Testis (tissue), 3 donors: ENCODE measurements around the gene RALGPS2. TPM values are rescaled to one million over a fixed set of nuclear protein-coding genes. Genes with fewer than 3 reads are reported as not detected.
A peak's percentile ranks its signal among the peaks of the same experiment; 100 is the strongest.

Source experiments
- DNase-seq: peaks from one replicate; pipeline ENCODE4 v3.0.0-alpha.2; 2019
- H3K27ac ChIP-seq, 2 donors: fragments of 200-600 bp; sonication (generic); one replicate each; pipeline ENCODE4 v1.5.1; 2019
- H3K27me3 ChIP-seq: fragments of 200-600 bp; sonication (generic); one replicate; pipeline ENCODE4 v1.5.1; 2019
- H3K36me3 ChIP-seq: fragments of 200-600 bp; sonication (generic); one replicate; pipeline ENCODE4 v1.5.1; 2017; ENCODE audit warnings: low read depth; ENCODE audit errors: missing control alignments
- H3K4me1 ChIP-seq: fragments of 200-600 bp; sonication (generic); one replicate; pipeline ENCODE4 v1.5.1; 2019
- H3K4me3 ChIP-seq, 2 donors: fragments of 200-600 bp; sonication (generic); one replicate each; pipeline ENCODE4 v1.5.1; 2017 to 2019
- H3K9me3 ChIP-seq: fragments of 200-600 bp; sonication (generic); one replicate; pipeline ENCODE4 v1.5.1; 2017
- CTCF ChIP-seq, 3 experiments: fragments of 450-650 bp in 2 of 3; fragments of 200-600 bp in 1 of 3; sonication (generic) in 1 of 3; IDR thresholded peaks; one replicate each; pipeline ENCODE4 v1.5.1; 2016 to 2019; ENCODE audit warnings: antibody characterized with exemption in 3 of 3, mild to moderate bottlenecking in 2 of 3, moderate library complexity in 1 of 3
- POLR2A ChIP-seq: fragments of 450-650 bp; IDR thresholded peaks from one replicate; pipeline ENCODE4 v1.6.1; 2017; ENCODE audit warnings: antibody characterized with exemption, mild to moderate bottlenecking, moderate library complexity
- WGBS, 2 donors: methylation state at CpG; one replicate each; pipeline ENCODE4 v1.1.5; 2018; 5-methylcytosine and 5-hydroxymethylcytosine counted together
- intact Hi-C: fragments of 100-400 bp; cut with DNase I; formaldehyde crosslinking; loops from one replicate; pipeline ENCODE4 v1.15.1; 2023; ENCODE audit warnings: low total_unique reads
- polyA plus RNA-seq: library from polyadenylated mRNA; stranded (reverse); fragments of 350-450 nt; fragmentation: Illumina TruSeq; extraction: RNeasy Lipid Tissue Mini Kit (QIAGEN cat#74804); gene quantifications from one replicate; pipeline ENCODE4 v1.2.3, GENCODE V29; 2014; ENCODE audit warnings: low read depth, low replicate concordance; ENCODE audit not compliant: insufficient read depth
- total RNA-seq, 2 donors: library from RNA; depleted of rRNA; stranded (reverse); fragments of >200 nt; gene quantifications; one replicate each; pipeline ENCODE4 v1.2.3, GENCODE V29; 2016

RALGPS2 gene
- total and polyA plus RNA-seq, 3 donors from 2014 or later, result 56.3 to 224 (median 78.6) TPM

GRCh38 chr1:178716111-178716510 lies 8.9 kb upstream of the RALGPS2 start:
- no peaks in the 10 kb centered on the region for H3K9me3 ChIP-seq
- H3K27me3 ChIP-seq, result no peaks in the 10 kb centered on the region
- intact Hi-C loops, result no loop called here
- no peak for DNase-seq
- H3K36me3 ChIP-seq, result no peaks in the 10 kb centered on the region
- H3K4me1 ChIP-seq, result no peaks in the 10 kb centered on the region
- H3K4me3 ChIP-seq, result no peak overlapping the region
- no peak for TF ChIP-seq CTCF (IDR thresholded peaks at IDR 0.05)
- no peak for TF ChIP-seq POLR2A
- H3K27ac ChIP-seq, result no peak overlapping the region

GRCh38 chr1:178718520-178718919 lies 6.5 kb upstream of the RALGPS2 start:
- no peaks in the 10 kb centered on the region for H3K27me3 ChIP-seq
- TF ChIP-seq POLR2A, result no peak
- TF ChIP-seq CTCF (IDR thresholded peaks at IDR 0.05), result no peak
- no peaks in the 10 kb centered on the region for H3K36me3 ChIP-seq
- no peak for DNase-seq
- intact Hi-C loops, result no loop called here
- H3K4me1 ChIP-seq, result no peaks in the 10 kb centered on the region
- H3K27ac ChIP-seq, result no peak overlapping the region
- H3K4me3 ChIP-seq, result no peak overlapping the region
- WGBS, 2 donors, result 94 to 95% methylated on average over 1 of the region's 1 CpG
- H3K9me3 ChIP-seq, result no peaks in the 10 kb centered on the region

- DNase-seq, result no peak
- WGBS, 2 donors, result 58 to 61% methylated on average over 3 of the region's 3 CpGs
- Histone ChIP-seq H3K36me3 (no peaks in the 10 kb centered on the region), H3K4me1 (no peaks in the 10 kb centered on the region), H3K27me3 (no peaks in the 10 kb centered on the region), H3K9me3 (no peaks in the 10 kb centered on the region), H3K27ac (no peak overlapping the region), H3K4me3 (no peak overlapping the region)
- TF ChIP-seq CTCF (IDR thresholded peaks at IDR 0.05) (no peak), POLR2A (no peak)
- intact Hi-C loops, result no loop called here
Measured at GRCh38 chr1:178723546-178723945, 1.5 kb upstream of the RALGPS2 start.

- TF ChIP-seq POLR2A (no peak), CTCF (IDR thresholded peaks at IDR 0.05) (no peak)
- Histone ChIP-seq H3K27ac (peak overlapping the region; percentile 90 to 94), H3K4me1 (no peaks in the 10 kb centered on the region), H3K27me3 (no peaks in the 10 kb centered on the region), H3K4me3 (peak overlapping the region; percentile 86 to 93), H3K9me3 (no peaks in the 10 kb centered on the region), H3K36me3 (no peaks in the 10 kb centered on the region)
- 46 to 64% methylated on average over 5 of the region's 5 CpGs for WGBS, 2 donors
- intact Hi-C loops, result no loop called here
- no peak for DNase-seq
Measured at GRCh38 chr1:178724376-178724727, 692 bp upstream of the RALGPS2 start.

- Histone ChIP-seq H3K27me3 (no peaks in the 10 kb centered on the region), H3K27ac (peak overlapping the region; percentile 90 to 94), H3K4me1 (no peaks in the 10 kb centered on the region), H3K9me3 (no peaks in the 10 kb centered on the region), H3K4me3 (peak overlapping the region; percentile 86 to 93), H3K36me3 (no peaks in the 10 kb centered on the region)
- 1 to 2% methylated on average over 26 to 51 of the region's 75 CpGs for WGBS, 2 donors
- TF ChIP-seq POLR2A (no peak), CTCF (IDR thresholded peaks at IDR 0.05) (no peak)
- peak; percentile 53 for DNase-seq
- intact Hi-C loops, result no loop called here
Measured at GRCh38 chr1:178725466-178726086, 532 bp downstream of the RALGPS2 start.
